Measurements from ENCODE around the gene TNFSF18.

- TF ChIP-seq, protein P1, sequence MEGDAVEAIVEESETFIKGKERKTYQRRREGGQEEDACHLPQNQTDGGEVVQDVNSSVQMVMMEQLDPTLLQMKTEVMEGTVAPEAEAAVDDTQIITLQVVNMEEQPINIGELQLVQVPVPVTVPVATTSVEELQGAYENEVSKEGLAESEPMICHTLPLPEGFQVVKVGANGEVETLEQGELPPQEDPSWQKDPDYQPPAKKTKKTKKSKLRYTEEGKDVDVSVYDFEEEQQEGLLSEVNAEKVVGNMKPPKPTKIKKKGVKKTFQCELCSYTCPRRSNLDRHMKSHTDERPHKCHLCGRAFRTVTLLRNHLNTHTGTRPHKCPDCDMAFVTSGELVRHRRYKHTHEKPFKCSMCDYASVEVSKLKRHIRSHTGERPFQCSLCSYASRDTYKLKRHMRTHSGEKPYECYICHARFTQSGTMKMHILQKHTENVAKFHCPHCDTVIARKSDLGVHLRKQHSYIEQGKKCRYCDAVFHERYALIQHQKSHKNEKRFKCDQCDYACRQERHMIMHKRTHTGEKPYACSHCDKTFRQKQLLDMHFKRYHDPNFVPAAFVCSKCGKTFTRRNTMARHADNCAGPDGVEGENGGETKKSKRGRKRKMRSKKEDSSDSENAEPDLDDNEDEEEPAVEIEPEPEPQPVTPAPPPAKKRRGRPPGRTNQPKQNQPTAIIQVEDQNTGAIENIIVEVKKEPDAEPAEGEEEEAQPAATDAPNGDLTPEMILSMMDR (IDR thresholded peaks at IDR 0.05; ENCODE audit: poor library complexity, severe bottlenecking), result no peak
- TF ChIP-seq POLR2AphosphoS5 (IDR thresholded peaks at IDR 0.05) (no peak), REST (IDR thresholded peaks at IDR 0.05; ENCODE audit: borderline replicate concordance) (no peak)
Observed at GRCh38 chr1:173097001-173097400, 46.3 kb upstream of the TNFSF18 start.

Data from neural cell (in vitro differentiated cells).